ENCODE results near the gene ACRBP.
"Not testable (repeated sequence)": the region's sequence is repeated elsewhere in the genome, so short reads cannot be mapped to it uniquely, and the experiment has no call there.

Gene ACRBP

DNA sequence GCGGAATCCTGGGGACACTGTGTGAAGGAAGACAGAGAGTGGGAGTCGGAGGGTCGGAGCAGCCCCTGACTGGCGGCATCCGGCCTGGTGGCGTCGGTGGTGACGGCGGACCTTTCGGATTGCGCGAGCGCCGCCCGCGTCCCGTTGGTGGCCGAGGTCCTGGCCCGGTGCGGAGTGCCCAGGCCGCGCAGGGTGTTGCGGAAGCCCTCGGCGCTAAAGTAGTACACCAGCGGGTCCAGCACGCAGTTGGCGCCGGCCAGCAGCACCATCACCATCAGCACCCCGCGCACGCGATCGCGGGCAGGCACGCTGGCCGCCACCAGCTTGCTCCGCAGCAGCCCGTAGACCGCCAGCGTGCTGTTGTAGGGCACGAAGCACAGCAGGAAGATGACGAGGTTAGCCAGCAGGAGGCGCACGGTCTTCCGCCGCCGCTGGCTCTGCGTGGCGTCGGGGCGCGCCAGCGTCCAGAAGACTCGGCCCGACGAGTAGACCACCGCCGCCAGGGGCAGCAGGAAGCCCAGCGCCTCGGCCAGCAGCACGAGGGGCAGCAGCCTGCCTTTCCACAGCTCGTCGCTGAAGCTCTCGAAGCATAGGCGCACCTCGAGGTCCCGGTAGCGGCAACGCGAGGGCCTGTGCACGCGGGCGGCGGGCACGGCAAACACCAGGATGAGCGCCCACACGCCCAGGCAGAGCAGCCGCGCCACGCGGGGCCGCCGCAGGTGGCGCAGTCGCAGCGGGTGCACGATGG is 26.9 kb downstream of the ACRBP start:
- FAIRE-seq: no peak
- DNase-seq (ENCODE audit: extremely low spot score, insufficient read length, low read depth): no peak

GRCh38 chr12:6618483-6619225 is 28.6 kb downstream of the ACRBP start:
- FAIRE-seq: no peak
- DNase-seq (ENCODE audit: extremely low spot score, insufficient read length, low read depth): no peak

DNA sequence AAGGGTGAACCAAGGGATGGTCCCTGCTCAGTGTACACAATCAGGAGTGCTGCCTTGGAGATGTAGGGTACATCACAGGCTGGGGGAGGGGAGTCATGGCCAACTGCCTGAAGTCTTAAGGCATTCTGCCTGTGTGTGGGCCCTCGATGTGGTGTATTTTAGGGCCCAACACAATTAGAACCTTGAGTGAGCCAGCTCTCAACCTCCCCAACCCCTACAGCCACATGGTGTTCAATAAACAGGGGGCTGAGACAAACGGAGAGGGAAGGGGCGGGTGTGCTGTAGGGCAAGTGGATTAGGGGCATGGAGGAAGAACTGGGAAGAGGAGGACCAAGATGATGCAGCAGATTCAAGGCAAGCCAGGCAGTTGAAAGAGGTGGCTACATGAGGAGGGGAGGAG is 31.4 kb downstream of the ACRBP start:
- no peak for FAIRE-seq
- DNase-seq (ENCODE audit: extremely low spot score, insufficient read length, low read depth): no peak

- no peak for FAIRE-seq
- DNase-seq (ENCODE audit: extremely low spot score, insufficient read length, low read depth): no peak
Measured at GRCh38 chr12:6614513-6615172, 32.6 kb downstream of the ACRBP start.

DNA sequence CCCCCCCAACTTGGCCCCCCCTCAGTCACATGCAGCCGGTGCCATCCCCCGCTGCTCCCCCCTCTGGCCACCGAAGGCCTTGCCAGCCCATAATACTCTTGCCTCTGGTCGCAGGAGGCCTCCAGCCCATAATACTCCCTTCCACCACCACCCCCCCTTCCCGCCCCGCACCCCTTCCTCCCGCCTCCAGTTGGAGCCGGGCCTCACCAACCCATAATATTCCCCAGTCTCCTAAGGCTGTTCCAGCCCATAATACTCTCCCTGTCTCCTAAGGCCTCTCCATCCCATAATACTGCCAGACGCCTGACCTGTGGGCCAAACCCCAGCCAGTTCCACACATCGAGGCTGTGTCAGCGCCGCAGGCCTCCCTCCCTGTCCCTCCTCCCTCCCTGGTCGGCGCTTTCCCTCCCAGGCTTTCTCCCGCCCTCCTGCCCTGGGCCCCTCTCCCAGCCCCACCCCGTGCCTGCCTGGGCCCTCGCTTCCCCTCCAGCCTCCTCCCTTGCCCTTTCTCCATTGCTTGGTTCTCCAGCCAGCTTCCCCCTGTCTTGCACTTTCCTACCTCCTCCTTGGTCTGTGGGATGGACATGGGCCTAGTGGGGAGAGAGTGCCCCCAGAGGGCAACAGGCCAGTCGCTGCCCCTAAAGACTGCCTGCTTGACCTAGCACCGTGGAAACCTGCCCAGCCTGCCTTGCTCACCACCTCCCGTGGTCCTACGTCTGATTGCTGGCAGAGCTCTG is 33.3 kb downstream of the ACRBP start:
- no peak for FAIRE-seq
- no peak for DNase-seq (ENCODE audit: extremely low spot score, insufficient read length, low read depth)

DNA sequence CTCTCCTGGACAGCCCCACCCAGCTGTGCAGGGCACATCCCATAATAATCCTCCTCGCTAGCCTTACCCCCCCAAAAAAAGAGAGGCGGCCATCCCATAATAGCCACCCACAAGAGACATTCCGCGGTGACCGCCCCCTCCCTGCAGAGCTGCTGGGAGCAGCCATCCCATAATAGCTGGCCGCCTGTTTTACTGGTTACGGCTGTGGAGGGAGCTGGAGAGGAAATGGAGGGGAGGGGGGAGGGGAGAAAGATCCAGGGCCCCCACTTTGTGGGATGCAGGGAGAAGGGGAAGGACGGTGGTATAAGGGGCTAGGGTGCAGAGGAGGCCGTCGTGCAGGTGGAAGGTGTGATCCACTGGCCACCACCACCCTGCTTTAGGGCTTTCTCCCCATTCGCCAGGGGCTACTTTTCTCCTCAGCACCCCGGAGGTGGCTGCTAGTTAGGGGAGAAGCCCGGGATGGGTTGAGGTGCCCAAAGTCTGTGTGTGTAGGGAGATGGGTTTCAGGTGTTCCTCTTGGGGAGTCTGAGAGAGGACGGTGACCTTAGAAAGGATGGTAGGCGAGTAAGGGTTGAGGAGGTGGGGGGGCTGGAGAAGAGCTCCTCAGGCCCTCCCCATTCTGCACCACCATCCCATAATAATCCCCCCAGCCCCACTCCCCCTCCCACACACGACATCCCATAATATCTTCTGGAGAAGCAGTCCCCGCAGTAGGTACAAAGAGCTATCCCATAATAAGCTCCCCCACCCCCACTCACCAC is 34.0 kb downstream of the ACRBP start:
- FAIRE-seq (no peak), DNase-seq (ENCODE audit: extremely low spot score, insufficient read length, low read depth) (no peak)

DNA sequence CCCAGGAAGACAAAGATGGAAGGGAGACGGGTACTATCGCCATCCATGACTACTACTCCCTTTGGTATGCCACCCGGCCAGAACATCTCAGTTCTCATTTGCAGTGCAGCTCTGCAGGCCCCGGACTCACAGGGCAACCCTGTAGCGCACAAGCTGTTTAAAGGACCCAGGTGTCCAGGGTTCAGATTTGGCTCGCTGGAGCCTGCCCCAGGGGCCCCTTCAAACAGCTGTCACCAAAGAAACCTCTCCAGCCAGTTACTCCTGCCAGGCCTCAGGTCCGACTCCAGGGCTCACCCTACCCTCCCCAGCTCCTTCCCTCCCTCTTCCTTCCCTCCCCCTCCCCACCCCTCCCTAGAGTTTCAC is 34.6 kb downstream of the ACRBP start:
- no peak for FAIRE-seq
- DNase-seq (ENCODE audit: extremely low spot score, insufficient read length, low read depth): no peak

DNA sequence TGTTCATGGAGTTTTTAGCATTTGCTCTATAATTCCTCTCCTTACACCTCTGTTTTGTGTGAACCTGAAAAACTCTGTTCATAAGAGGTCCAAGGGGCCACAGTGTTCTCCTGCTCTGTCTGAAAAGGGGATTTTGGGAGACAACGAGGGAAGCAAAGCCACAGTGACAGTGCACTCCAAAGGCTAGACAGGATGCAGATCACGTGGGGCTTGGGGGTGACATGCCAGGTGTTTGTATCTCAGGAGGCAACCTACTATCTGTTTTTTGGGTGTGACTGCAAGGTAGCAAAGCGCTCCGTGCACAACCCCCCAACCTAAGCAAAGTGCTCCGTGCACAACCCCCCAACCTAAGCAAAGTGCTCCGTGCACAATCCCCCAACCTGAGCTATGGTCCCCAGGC is 35.0 kb downstream of the ACRBP start:
- FAIRE-seq: no peak
- DNase-seq (ENCODE audit: extremely low spot score, insufficient read length, low read depth): no peak

DNA sequence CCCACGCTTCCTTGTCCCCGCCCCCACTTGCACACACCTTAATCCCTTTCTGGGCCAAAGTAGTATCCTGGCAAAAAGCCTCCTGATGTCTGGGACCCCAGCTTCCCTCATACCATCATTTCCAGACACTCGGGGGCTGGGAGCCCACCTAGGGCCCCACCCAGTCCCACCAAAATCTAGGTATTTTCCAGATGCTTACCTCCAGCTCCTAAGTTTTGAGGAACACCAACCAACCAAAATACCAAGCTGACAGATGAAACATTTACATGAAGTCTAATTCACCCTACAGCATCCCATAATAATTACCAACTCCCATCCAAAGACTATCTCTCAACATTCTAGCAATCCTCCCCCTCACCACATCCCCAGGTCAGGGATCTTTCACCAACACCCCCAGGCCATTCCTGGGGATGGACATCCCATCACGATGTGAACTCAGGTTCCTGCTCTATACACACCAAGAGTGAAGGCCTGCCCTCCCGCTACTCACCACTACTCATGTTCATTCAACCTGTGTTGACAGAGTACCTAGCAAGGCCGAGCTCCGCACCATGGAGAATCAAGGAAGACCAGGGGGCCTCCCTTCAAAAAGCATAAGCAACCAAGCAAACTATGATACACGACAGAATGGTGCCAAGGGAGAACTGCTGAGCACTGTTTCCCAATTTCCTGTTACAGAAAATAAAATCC is 38.5 kb downstream of the ACRBP start:
- no peak for DNase-seq (ENCODE audit: extremely low spot score, insufficient read length, low read depth)

GRCh38 chr12:6607751-6608591 is 39.3 kb downstream of the ACRBP start:
- FAIRE-seq: no peak

More for the DNA sequence above, 38.5 kb downstream of the ACRBP start:
- FAIRE-seq: no peak

GRCh38 chr12:6606331-6607131 is 40.7 kb downstream of the ACRBP start:
- DNase-seq (ENCODE audit: extremely low spot score, insufficient read length, low read depth) (no peak), FAIRE-seq (peak; percentile 38)

More at GRCh38 chr12:6607751-6608591, 39.3 kb downstream of the ACRBP start:
- no peak for DNase-seq (ENCODE audit: extremely low spot score, insufficient read length, low read depth)

GRCh38 chr12:6605421-6606330 is 41.6 kb downstream of the ACRBP start:
- FAIRE-seq (peak; percentile 36), DNase-seq (ENCODE audit: extremely low spot score, insufficient read length, low read depth) (no peak)

DNA sequence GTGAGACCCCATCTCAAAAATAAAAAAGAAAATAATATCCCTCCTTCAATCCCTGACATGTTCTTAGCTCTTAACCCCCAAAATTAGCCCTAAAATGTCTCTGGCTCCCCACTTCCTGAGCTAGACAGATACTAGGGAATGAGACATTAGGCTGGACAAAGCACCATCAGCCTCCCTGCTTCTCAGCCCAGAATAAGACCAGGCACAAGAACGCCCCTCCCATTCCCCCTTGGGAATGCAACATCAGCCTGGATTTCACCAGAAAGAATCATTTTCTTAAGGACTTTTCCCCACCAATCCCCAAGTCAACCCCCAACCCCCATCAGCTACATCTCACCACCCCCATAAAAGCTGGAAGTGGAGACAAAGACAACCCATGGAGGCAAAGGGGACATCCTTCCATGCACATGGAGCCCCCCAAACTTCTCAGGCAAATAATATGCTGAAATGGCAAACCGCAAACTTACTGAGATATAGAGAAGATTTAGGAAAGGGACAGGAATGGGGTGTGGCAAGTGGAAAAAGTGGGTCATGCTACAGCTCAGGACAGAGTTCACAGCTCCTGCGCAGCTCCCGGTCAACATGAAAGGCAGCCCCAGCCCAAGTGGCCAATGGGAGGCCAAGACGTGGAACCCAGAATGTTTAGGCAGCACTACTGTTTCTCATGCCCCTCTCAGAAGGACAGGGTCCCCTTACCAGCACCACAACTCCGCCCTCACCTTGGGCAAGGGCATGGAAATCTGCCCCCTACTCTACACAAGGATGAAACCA is 42.8 kb downstream of the ACRBP start:
- FAIRE-seq (no peak), DNase-seq (ENCODE audit: extremely low spot score, insufficient read length, low read depth) (no peak)

DNA sequence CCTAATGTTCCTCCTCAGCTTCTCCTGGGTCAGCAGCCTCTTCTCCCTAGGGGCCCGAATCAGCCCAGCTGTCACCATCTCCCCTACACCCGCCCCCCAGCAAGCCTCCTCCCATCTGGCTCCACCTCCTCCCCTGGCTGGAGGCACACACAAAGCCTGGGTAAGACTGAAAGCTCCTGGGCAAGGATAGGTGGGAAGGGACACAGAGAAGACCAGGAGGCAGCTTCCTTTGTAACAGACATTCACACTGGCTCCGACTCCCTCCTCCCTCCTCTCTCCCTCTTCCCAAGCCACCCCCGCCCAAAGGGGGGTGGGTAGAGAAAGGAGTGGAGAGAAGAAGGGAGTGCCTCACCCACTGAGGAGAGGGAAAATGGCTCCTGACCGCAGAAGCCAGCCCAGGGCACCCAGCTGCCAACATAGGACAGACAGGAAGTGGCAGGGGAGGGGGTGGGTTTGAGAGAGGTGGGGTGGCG is 44.1 kb downstream of the ACRBP start:
- no peak for FAIRE-seq
- DNase-seq (ENCODE audit: extremely low spot score, insufficient read length, low read depth): no peak

DNA sequence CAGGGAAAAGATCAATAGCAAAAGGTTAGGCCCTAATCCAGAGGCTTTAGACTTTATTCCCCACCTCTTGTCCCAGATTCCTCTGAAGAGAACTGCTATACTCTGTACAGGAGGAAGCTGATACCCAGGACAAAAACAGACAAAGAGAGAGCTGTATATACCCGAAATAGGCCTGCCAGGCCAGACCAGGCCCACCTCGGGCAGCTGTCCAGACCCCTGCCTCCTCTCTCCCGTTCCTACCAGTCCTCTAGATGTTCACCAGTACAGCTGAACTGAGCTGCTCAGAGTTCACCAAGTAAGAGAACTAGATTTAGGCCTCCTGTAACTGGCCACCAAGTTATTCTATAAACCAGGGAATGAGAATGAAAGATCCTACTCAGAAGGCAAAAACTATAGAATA is 44.7 kb downstream of the ACRBP start:
- FAIRE-seq: no peak
- no peak for DNase-seq (ENCODE audit: extremely low spot score, insufficient read length, low read depth)

GRCh38 chr12:6595673-6596072 is 51.6 kb downstream of the ACRBP start:
- not testable (repeated sequence) for FAIRE-seq; DNase-seq (ENCODE audit: extremely low spot score, insufficient read length, low read depth)
